DND-41 (cell line): ENCODE data around the gene HBP1.
A peak's percentile ranks its signal among the peaks of the same experiment; 100 is the strongest.

Experiments
- ATAC-seq: fragments of 200-7000 bp; cut with Tn5 transposase; 3 replicates; pipeline ENCODE4 v1.9.1; 2021; ENCODE audit warnings: low read depth; ENCODE audit not compliant: insufficient read depth
- DNase-seq: peaks from one replicate; pipeline ENCODE4 v3.0.0-alpha.2; 2020
- H2AFZ ChIP-seq: 2 replicates; pipeline ENCODE4 v1.6.0; 2012; ENCODE audit warnings: low read depth, low read length
- H3K27ac ChIP-seq: 2 replicates; pipeline ENCODE4 v1.5.1; 2012; ENCODE audit warnings: low read length, inconsistent platforms
- H3K27me3 ChIP-seq: fragments of 200-600 bp; sonication (generic); 2 replicates; pipeline ENCODE4 v1.6.0; 2012; ENCODE audit warnings: low read length, mild to moderate bottlenecking, inconsistent platforms; ENCODE audit not compliant: insufficient read depth, poor library complexity
- H3K36me3 ChIP-seq: 2 replicates; pipeline ENCODE4 v1.5.1; 2012; ENCODE audit warnings: low read length, inconsistent platforms; ENCODE audit not compliant: insufficient read depth
- H3K4me1 ChIP-seq: 2 replicates; pipeline ENCODE4 v1.5.1; 2012; ENCODE audit warnings: mild to moderate bottlenecking, low read length; ENCODE audit not compliant: insufficient read depth
- H3K4me2 ChIP-seq: 2 replicates; pipeline ENCODE4 v1.6.0; 2012; ENCODE audit warnings: mild to moderate bottlenecking, moderate library complexity, low read length, inconsistent platforms; ENCODE audit not compliant: insufficient read depth
- H3K4me3 ChIP-seq, 2 experiments: fragments of 200-600 bp in 1 of 2; shearing (Covaris generic) in 1 of 2; 2 replicates each; pipeline ENCODE4 v1.5.1; 2012 to 2016; ENCODE audit warnings: inconsistent platforms in 2 of 2, low read length in 2 of 2, mild to moderate bottlenecking in 2 of 2, low read depth in 1 of 2, moderate library complexity in 1 of 2
- H3K79me2 ChIP-seq: 2 replicates; pipeline ENCODE4 v1.6.0; 2012; ENCODE audit warnings: low read length, inconsistent platforms; ENCODE audit not compliant: insufficient read depth
- H3K9ac ChIP-seq: 2 replicates; pipeline ENCODE4 v1.6.0; 2012; ENCODE audit warnings: low read depth, mild to moderate bottlenecking, inconsistent platforms, low read length, moderate library complexity
- H3K9me3 ChIP-seq: 2 replicates; pipeline ENCODE4 v1.5.1; 2012; ENCODE audit warnings: low read length, moderate library complexity, mild to moderate bottlenecking, inconsistent platforms; ENCODE audit not compliant: insufficient read depth, severe bottlenecking
- H4K20me1 ChIP-seq: 2 replicates; pipeline ENCODE4 v1.6.0; 2012; ENCODE audit warnings: low read length; ENCODE audit not compliant: insufficient read depth
- EZH2 ChIP-seq: IDR thresholded peaks from 3 replicates; pipeline ENCODE4 v1.6.1; 2012; ENCODE audit warnings: borderline replicate concordance, low read depth, mild to moderate bottlenecking, moderate library complexity, low read length, inconsistent platforms; ENCODE audit not compliant: severe bottlenecking
- TF ChIP-seq, protein P1 (sequence below): IDR thresholded peaks from 2 replicates; pipeline ENCODE4 v1.5.1; 2012; ENCODE audit warnings: borderline replicate concordance, low read length, moderate library complexity, mild to moderate bottlenecking; ENCODE audit not compliant: poor library complexity, severe bottlenecking; ENCODE audit errors: extremely low read depth

HBP1 gene

DNA sequence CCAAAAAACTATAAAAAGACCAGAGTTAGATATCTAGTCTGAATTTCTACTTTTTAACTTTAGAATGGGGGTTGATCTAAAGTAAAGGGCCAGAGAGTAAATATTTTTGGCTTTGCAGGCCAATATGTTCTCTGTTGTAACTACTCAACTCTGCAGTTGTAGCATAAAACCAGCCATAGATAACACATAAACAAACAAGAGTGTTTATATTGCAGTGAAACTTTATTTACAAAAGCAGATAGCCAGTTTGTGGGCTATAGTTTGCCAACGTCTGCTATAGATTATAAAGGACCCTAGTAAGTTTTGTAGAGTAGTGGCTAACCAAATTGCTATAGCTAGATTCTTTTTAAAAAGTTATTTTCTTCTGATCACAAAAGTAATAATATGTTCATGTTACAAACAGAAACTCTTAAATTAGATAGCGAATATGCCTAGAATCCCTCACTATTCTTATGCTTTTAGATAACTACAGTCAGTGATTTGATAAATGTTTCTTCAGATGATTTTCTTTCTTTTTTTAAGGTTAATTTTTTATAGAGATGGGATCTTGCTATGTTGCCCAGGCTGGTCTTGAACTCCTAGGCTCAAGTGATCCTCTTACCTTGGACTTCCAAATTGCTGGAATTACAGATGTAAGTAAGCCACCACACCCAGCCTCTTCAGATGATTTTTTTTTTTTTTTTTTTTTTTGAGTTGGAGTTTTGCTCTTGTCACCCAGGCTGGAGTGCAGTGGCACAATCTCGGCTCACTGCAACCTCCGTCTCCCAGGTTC, 23.6 kb upstream of the HBP1 start:
- Histone ChIP-seq H3K27ac (no peak overlapping the region), H3K36me3 (no peaks in the 10 kb centered on the region), H4K20me1 (no peaks in the 10 kb centered on the region), H3K27me3 (no peaks in the 10 kb centered on the region), H3K4me1 (no peaks in the 10 kb centered on the region), H3K9me3 (no peaks in the 10 kb centered on the region), H3K9ac (no peak overlapping the region), H3K4me3 (no peak overlapping the region), H3K79me2 (no peaks in the 10 kb centered on the region), H3K4me2 (no peak overlapping the region), H2AFZ (no peak overlapping the region)
- ATAC-seq (no peak), DNase-seq (no peak)
- TF ChIP-seq, protein P1, sequence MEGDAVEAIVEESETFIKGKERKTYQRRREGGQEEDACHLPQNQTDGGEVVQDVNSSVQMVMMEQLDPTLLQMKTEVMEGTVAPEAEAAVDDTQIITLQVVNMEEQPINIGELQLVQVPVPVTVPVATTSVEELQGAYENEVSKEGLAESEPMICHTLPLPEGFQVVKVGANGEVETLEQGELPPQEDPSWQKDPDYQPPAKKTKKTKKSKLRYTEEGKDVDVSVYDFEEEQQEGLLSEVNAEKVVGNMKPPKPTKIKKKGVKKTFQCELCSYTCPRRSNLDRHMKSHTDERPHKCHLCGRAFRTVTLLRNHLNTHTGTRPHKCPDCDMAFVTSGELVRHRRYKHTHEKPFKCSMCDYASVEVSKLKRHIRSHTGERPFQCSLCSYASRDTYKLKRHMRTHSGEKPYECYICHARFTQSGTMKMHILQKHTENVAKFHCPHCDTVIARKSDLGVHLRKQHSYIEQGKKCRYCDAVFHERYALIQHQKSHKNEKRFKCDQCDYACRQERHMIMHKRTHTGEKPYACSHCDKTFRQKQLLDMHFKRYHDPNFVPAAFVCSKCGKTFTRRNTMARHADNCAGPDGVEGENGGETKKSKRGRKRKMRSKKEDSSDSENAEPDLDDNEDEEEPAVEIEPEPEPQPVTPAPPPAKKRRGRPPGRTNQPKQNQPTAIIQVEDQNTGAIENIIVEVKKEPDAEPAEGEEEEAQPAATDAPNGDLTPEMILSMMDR = no peak
- TF ChIP-seq EZH2 = no peak

DNA sequence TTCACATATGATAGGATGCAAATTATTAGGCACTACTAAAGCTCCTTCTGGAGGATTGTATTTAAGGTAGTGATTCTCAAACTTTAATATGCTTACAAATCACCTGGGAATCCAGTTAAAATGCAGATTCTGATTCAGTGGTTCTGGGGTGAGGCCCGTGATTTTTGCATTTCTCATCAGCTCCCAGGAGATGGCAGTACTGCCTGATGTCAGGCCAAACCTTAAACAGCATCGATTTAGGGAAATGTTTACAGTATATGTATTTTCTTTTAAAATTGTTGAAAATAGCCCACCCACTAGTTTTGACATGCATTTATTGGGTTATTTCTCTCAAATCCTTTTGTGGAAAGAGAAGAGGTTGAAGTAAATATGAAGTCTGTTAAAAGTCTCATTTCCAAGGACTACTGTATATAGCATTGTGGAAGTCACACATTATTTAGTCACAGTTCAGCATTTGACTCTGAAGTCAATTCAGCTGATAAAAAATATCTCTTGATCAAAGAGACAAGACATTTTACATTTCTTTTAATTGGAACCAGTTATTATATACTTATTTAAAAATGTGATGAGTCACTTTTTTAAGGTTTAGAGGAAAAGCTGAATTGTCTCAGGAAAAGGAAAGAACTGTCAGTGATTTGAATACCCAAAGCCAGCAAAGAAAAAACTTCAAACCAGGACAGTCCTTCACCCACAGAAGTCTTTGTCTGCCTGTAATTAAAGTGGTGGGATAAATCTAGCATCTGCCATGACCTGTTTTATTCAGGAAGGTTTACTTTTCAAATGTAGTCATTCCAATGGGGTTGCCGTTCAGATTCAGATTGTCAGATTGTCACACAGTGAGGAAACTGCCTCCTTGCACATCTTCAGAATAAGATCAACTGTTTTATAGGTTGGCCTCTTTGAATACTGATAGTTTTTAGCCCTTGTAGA, 21.1 kb upstream of the HBP1 start:
- no peaks in the 10 kb centered on the region for H4K20me1 ChIP-seq
- no peak overlapping the region for H2AFZ ChIP-seq
- no peaks in the 10 kb centered on the region for H3K36me3 ChIP-seq
- H3K79me2 ChIP-seq = no peaks in the 10 kb centered on the region
- no peak overlapping the region for H3K9ac ChIP-seq
- DNase-seq = peak; percentile 23
- no peaks in the 10 kb centered on the region for H3K4me1 ChIP-seq
- no peak overlapping the region for H3K27ac ChIP-seq
- peak; percentile 82 for ATAC-seq
- H3K27me3 ChIP-seq = no peaks in the 10 kb centered on the region
- H3K4me3 ChIP-seq = no peak overlapping the region
- no peaks in the 10 kb centered on the region for H3K9me3 ChIP-seq
- no peak overlapping the region for H3K4me2 ChIP-seq
- TF ChIP-seq, protein P1 = peak; percentile 75
- TF ChIP-seq EZH2 = no peak

DNA sequence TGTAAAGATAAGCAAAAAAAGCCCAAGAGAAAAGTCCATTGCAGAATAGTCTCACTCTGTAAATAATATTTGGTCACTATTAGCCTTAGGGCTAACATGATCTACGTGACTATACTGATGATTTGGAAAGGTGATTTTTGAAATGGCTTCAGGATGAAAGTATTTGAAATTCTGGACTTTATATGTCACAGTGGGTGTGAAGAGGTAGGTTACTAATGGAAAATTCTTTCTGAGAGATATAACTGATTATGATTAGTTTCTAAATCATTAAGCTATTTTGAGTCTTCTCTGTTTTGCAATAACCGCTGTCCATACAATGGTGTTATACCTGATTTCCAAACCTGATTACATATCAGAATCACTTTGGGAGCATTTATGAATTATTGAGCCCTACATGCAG, 20.1 kb upstream of the HBP1 start:
- no peak overlapping the region for H3K4me2 ChIP-seq
- no peaks in the 10 kb centered on the region for H4K20me1 ChIP-seq
- no peaks in the 10 kb centered on the region for H3K36me3 ChIP-seq
- H3K27ac ChIP-seq = no peak overlapping the region
- no peaks in the 10 kb centered on the region for H3K4me1 ChIP-seq
- DNase-seq (no peak), ATAC-seq (no peak)
- H3K9me3 ChIP-seq = no peaks in the 10 kb centered on the region
- H3K4me3 ChIP-seq = no peak overlapping the region
- no peak overlapping the region for H3K9ac ChIP-seq
- H2AFZ ChIP-seq = no peak overlapping the region
- no peaks in the 10 kb centered on the region for H3K79me2 ChIP-seq
- H3K27me3 ChIP-seq = no peaks in the 10 kb centered on the region
- TF ChIP-seq EZH2 = no peak
- TF ChIP-seq, protein P1 = no peak
